Motor neuron (in vitro differentiated cells): Measurements from ENCODE around the gene ACOT12. TPM values are rescaled to one million over a fixed set of nuclear protein-coding genes. Genes with fewer than 3 reads are reported as not detected.
"Not testable (repeated sequence)": the region's sequence is repeated elsewhere in the genome, so short reads cannot be mapped to it uniquely, and the experiment has no call there.

Experiments used
- ATAC-seq, 8 experiments: fragments of 200-7000 bp; cut with Tn5 transposase; replicated peaks in 6 of 8; 2 replicates each; pipeline ENCODE4 v1.8.0; 2021; ENCODE audit warnings: mild to moderate bottlenecking in 8 of 8, moderate library complexity in 8 of 8
- H3K27ac ChIP-seq, 2 donors: fragments of 250-450 bp; sonication (Bioruptor Pico); 2 replicates each; pipeline ENCODE4 v1.9.0; 2021; ENCODE audit warnings: antibody characterized with exemption in 2 of 2, mild to moderate bottlenecking in 2 of 2, moderate library complexity in 1 of 2
- H3K4me1 ChIP-seq, 2 donors: fragments of 250-450 bp; sonication (Bioruptor Pico); replicated peaks in 1 of 2; 2 replicates each; pipeline ENCODE4 v1.6.1; 2021; ENCODE audit warnings: antibody characterized with exemption in 2 of 2, mild to moderate bottlenecking in 2 of 2, moderate library complexity in 1 of 2
- H3K4me3 ChIP-seq, 5 donors: fragments of 250-450 bp; sonication (Bioruptor Pico); 2 replicates each; pipeline ENCODE4 v1.9.0; 2021; ENCODE audit warnings: antibody characterized with exemption in 5 of 5, mild to moderate bottlenecking in 5 of 5, moderate library complexity in 4 of 5
- WGBS, 10 experiments: fragments of 450-650 bp; shearing (Covaris generic); methylation state at CpG; one replicate each; pipeline ENCODE4 v1.0.0; 2022; 5-methylcytosine and 5-hydroxymethylcytosine counted together
- in situ Hi-C, 9 experiments: fragments of 400-800 bp; cut with MboI; loops; one replicate each; pipeline ENCODE4 v1.15.0; 2021; ENCODE audit warnings: low sequenced_read_pairs in 9 of 9, low pct_unique_long_range_greater_than_20kb in 2 of 9; ENCODE audit not compliant: unreplicated experiment in 9 of 9
- total RNA-seq, 8 experiments: library from RNA; unstranded; fragments of 300-600 nt; gene quantifications; 2 replicates each; pipeline versions ENCODE4 v1.2.3 to v1.2.4, GENCODE V29; 2022

ACOT12 gene
- total RNA-seq, 8 experiments from 2014 or later = 0.16 to 8.8 (median 0.27) TPM; not detected in 1

- ATAC-seq = no peak
- Histone ChIP-seq H3K4me3 (no peak overlapping the region), H3K27ac (no peak overlapping the region), H3K4me1 (peaks cover 28 to 33% of the 10 kb centered on the region in 2 donors)
- in situ Hi-C loops = loop anchor here in 1 of 9 experiments (25.0 kb wide), 1 partner anchor 319 kb away; no protein-coding TSS in a partner anchor
Observed at GRCh38 chr5:81418606-81419005, 24.7 kb upstream of the ACOT12 start.

DNA sequence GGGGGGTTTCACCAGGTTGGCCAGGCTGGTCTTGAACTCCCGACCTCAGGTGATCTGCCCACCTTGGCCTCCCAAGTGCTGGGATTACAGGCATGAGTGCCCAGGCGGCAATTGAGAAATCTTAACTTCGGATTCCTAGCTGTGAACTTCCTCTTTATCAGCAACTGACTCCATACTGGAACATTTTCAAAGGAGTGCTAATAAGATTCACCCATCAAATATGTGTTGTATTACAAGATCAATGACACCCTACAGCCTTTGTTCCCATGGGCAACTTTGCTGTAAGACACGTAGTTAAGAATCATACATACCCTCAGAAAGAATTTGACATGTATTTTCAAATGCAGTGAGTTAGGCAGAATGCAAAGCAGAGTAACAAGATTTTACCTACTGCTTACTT, 23.1 kb upstream of the ACOT12 start:
- in situ Hi-C loops = loop anchor here in 1 of 9 experiments (25.0 kb wide), 1 partner anchor 320 kb away; no protein-coding TSS in a partner anchor
- no peak overlapping the region for H3K27ac ChIP-seq
- ATAC-seq = no peak
- WGBS, 10 experiments = 57 to 100% (median 100%) methylated on average over 1 to 3 of the region's 4 CpGs; no CpG with 5 or more reads in 3 of the 10 experiments
- H3K4me3 ChIP-seq = no peak overlapping the region
- H3K4me1 ChIP-seq = peaks cover 15 to 26% of the 10 kb centered on the region in 2 donors

- H3K4me3 ChIP-seq = no peak overlapping the region
- no peak overlapping the region for H3K27ac ChIP-seq
- peak in 2 of 8 experiments; percentile 20 to 56 for ATAC-seq
- 25 to 100% (median 92%) methylated on average over 1 to 2 of the region's 2 CpGs for WGBS, 10 experiments
- peaks cover 3 to 10% of the 10 kb centered on the region in 2 donors for H3K4me1 ChIP-seq
- in situ Hi-C loops = loop anchor here in 1 of 9 experiments (25.0 kb wide), 1 partner anchor 327 kb away; no protein-coding TSS in a partner anchor
Observed at GRCh38 chr5:81409896-81410295, 16.0 kb upstream of the ACOT12 start.

DNA sequence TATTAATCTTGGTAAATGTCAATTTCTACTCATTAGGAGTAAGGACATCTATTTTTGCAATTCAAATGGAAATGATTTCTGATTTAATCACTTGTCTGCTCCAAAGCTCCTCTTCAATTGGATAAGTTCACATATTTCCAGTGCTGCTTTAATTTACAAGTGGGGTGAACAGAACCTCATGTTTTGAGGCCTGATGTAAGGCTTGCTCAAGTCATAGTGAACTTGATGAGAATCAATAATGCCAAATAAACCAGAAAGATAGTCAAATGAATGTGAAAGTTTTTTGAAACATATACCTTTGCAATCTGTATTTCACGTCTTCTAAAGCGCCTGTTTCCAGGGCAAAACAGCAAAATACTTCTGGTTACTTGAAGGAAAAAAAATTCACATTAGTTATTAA, 15.4 kb upstream of the ACOT12 start:
- no peak for ATAC-seq
- in situ Hi-C loops = loop anchor here in 1 of 9 experiments (25.0 kb wide), 1 partner anchor 328 kb away; no protein-coding TSS in a partner anchor

DNA sequence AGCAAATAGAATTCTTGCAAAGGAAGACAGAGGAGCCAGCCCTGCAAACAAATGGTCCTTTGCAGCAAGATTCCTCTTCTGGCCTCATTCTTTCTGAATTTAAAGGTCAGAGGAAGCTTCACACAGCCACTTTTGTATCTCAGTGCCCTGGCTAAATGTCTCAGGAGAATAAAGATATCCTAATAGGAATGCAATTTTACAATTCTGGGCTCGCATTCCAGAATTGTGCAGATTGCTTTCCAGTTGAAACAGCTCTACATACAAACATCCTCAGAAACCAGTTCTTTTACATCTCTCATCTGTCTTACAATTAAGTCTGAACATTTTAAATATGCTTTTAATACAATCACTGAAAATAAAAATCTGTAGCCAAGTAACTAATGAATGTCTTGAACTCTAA, 14.6 kb upstream of the ACOT12 start:
- in situ Hi-C loops = loop anchor here in 1 of 9 experiments (25.0 kb wide), 1 partner anchor 329 kb away; no protein-coding TSS in a partner anchor

More for the DNA sequence above, 15.4 kb upstream of the ACOT12 start:
- Histone ChIP-seq H3K4me1 (peaks cover 3 to 16% of the 10 kb centered on the region in 2 donors), H3K27ac (no peak overlapping the region), H3K4me3 (no peak overlapping the region)
- WGBS, 10 experiments = 60 to 100% (median 92%) methylated on average over 1 to 2 of the region's 2 CpGs; no CpG with 5 or more reads in 1 of the 10 experiments

DNA sequence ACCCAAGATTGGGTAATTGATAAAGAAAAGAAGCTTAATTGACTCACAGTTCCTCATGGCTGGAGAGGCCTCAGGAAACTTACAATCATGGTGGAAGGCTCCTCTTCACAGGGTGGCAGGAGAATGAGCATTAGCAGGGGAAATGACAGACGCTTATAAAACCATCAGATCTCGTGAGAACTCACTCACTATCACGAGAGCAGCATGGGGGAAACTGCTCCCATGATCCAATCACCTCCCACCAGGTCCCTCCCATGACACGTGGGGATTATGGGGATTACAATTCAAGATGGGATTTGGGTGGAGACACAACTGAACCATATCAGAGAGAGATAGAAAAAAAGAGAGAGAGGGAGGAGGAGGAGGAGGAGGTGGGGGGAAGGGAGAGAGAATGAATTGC, 13.9 kb upstream of the ACOT12 start:
- ATAC-seq, H3K4me3 ChIP-seq, H3K27ac ChIP-seq: not testable (repeated sequence)
- peaks cover 3 to 17% of the 10 kb centered on the region in 2 donors for H3K4me1 ChIP-seq
- WGBS, 10 experiments = 60 to 90% (median 63%) methylated on average over 1 to 4 of the region's 4 CpGs; no CpG with 5 or more reads in 5 of the 10 experiments
- in situ Hi-C loops = loop anchor here in 1 of 9 experiments (25.0 kb wide), 1 partner anchor 329 kb away; no protein-coding TSS in a partner anchor

More for the DNA sequence above, 14.6 kb upstream of the ACOT12 start:
- WGBS, 10 experiments = 11 to 100% (median 100%) methylated on average over 1 of the region's 1 CpG; no CpG with 5 or more reads in 3 of the 10 experiments
- peaks cover 3 to 17% of the 10 kb centered on the region in 2 donors for H3K4me1 ChIP-seq
- no peak overlapping the region for H3K27ac ChIP-seq
- ATAC-seq = peak in 1 of 8 experiments; percentile 24
- no peak overlapping the region for H3K4me3 ChIP-seq

GRCh38 chr5:81405126-81405891, 11.4 kb upstream of the ACOT12 start:
- in situ Hi-C loops = loop anchor here in 1 of 9 experiments (25.0 kb wide), 1 partner anchor 332 kb away; no protein-coding TSS in a partner anchor
- peak; percentile 51 to 98 (median 92) for ATAC-seq
- WGBS, 10 experiments = 0 to 83% (median 53%) methylated on average over 1 to 7 of the region's 7 CpGs

DNA sequence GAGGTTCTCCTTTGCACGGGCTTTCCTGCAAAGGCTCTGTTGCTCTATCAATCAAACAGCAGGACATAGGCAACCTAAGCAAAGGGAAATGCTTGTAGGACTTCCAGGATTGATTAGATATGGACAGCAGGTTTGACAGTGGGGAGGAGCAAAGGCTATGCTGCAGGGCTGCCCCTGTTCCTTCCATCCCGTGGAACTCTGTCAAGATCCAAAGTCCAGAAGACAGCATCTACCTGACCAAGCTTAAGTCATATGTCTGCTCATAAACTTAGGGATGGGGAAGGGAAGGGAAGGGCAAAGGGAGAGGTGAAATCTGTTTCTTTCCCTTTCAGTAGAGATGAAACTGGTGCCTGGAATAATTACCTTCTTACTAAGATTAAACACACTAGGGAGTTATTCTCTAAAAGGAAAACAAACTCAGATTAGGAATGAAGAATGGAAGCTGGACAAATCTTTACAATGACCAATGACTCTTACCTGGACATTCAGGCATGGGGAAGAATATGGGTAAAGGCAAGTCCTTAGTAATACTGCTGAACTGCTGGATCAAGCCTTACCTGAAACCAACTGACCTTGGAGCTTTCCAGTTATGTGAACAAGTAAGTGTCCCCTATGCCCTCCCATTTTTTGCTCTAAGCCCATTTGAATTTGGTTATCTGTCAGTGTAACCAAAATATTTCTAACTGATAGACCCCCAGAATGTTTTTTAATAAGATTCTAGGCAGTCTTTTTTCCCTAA, 8.4 kb upstream of the ACOT12 start:
- peaks cover 3 to 17% of the 10 kb centered on the region in 2 donors for H3K4me1 ChIP-seq
- in situ Hi-C loops = loop anchor here in 1 of 9 experiments (25.0 kb wide), 1 partner anchor 335 kb away; no protein-coding TSS in a partner anchor
- WGBS, 10 experiments = 0 to 80% (median 20%) methylated on average over 1 to 2 of the region's 2 CpGs; no CpG with 5 or more reads in 3 of the 10 experiments
- peak in 2 of 8 experiments; percentile 9 to 12 for ATAC-seq
- H3K27ac ChIP-seq = no peak overlapping the region
- H3K4me3 ChIP-seq = no peak overlapping the region

More at GRCh38 chr5:81405126-81405891, 11.4 kb upstream of the ACOT12 start:
- Histone ChIP-seq H3K4me1 (peaks cover 3 to 17% of the 10 kb centered on the region in 2 donors), H3K4me3 (no peak overlapping the region), H3K27ac (no peak overlapping the region)

DNA sequence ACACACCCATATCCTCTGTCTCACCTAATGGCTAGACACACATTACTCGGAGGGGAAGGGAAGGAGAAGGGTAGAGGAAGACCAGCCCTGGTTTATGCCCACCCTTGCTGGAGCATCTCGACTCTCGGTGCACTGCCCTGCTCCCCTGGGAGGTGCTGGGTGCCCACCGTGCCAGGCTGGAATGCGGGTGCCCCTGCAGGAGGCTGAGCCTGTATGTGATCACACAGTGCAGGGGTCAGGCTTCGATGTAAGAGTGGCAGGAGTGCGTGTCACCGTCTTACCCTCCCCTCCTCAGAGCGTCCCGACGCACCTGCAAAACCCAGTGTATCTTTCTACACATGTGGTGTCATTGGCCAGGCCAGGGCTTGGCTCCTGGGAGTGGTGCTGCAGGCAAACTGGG, 7.3 kb upstream of the ACOT12 start:
- peaks cover 3 to 17% of the 10 kb centered on the region in 2 donors for H3K4me1 ChIP-seq
- in situ Hi-C loops = loop anchor here in 1 of 9 experiments (25.0 kb wide), 1 partner anchor 336 kb away; no protein-coding TSS in a partner anchor
- H3K27ac ChIP-seq = no peak overlapping the region
- ATAC-seq = peak in 1 of 8 experiments; percentile 12
- 100% methylated on average over 2 of the region's 11 CpGs; no CpG with 5 or more reads in 8 of the 10 experiments for WGBS, 10 experiments
- no peak overlapping the region for H3K4me3 ChIP-seq

GRCh38 chr5:81400375-81400774, 6.4 kb upstream of the ACOT12 start:
- Histone ChIP-seq H3K4me3 (no peak overlapping the region), H3K4me1 (peaks cover 0 to 12% of the 10 kb centered on the region in 2 donors), H3K27ac (no peak overlapping the region)
- ATAC-seq = no peak
- 33 to 89% (median 60%) methylated on average over 1 to 2 of the region's 2 CpGs; no CpG with 5 or more reads in 5 of the 10 experiments for WGBS, 10 experiments
- in situ Hi-C loops = loop anchor here in 1 of 9 experiments (25.0 kb wide), 1 partner anchor 337 kb away; no protein-coding TSS in a partner anchor

DNA sequence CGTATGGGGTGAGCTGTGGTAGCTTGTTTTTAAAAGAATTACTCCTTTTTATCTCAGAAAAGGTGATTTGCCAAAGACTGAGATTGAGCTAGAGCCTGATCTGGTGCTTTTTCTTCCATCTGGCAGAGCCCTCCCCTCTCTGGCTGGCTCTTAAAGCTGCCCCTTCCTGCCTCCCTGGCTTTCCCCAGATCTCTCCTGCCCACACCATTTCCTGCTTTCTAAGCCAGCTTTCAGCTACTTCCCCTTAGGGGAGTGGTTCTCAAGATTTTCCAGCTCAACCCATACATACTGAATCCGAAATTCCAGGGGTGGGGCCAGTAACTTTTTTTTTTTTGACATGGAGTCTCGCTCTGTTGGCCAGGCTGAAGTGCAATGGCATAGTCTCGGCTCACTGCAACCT, 4.8 kb upstream of the ACOT12 start:
- no peak overlapping the region for H3K27ac ChIP-seq
- H3K4me1 ChIP-seq = no peaks in the 10 kb centered on the region
- no peak overlapping the region for H3K4me3 ChIP-seq
- in situ Hi-C loops = no loop called here
- WGBS, 10 experiments = 0 to 100% (median 86%) methylated on average over 1 to 3 of the region's 4 CpGs; no CpG with 5 or more reads in 4 of the 10 experiments
- ATAC-seq = peak in 3 of 8 experiments; percentile 12 to 45 (median 24)

GRCh38 chr5:81397176-81397575, 3.2 kb upstream of the ACOT12 start:
- WGBS, 10 experiments = 71 to 75% methylated on average over 1 to 2 of the region's 3 CpGs; no CpG with 5 or more reads in 8 of the 10 experiments
- no peak overlapping the region for H3K4me3 ChIP-seq
- no peak overlapping the region for H3K27ac ChIP-seq
- peak in 2 of 8 experiments; percentile 4 to 22 for ATAC-seq
- H3K4me1 ChIP-seq = peaks cover 3 to 7% of the 10 kb centered on the region in 2 donors
- in situ Hi-C loops = no loop called here
